HCT116 (cell line): ENCODE results near the gene ARHGAP27. TPM values are rescaled to one million over a fixed set of nuclear protein-coding genes. Genes with fewer than 3 reads are reported as not detected.

Experiments used
- ATAC-seq: fragments of 200-7000 bp; cut with Tn5 transposase; 2 replicates; pipeline ENCODE4 v1.9.1; 2020; ENCODE audit warnings: mild to moderate bottlenecking, moderate library complexity
- BruUV-seq: library from RNA; stranded (reverse); fragments of 400-500 nt; replicated peaks from 2 replicates; lab custom pipeline; 2021; lab: Mats Ljungman, UMichigan
- CTCF ChIA-PET: fragments of 300-600 bp; sonication (Branson Sonifier 250); formaldehyde crosslinking; loops from one replicate; lab custom pipeline; 2021; ENCODE audit warnings: antibody characterized with exemption; lab: Charles Lee
- POLR2A ChIA-PET: fragments of 300-600, 350-600 bp; sonication (Branson Sonifier 250); formaldehyde crosslinking; loops from one replicate; lab custom pipeline; 2021; ENCODE audit warnings: antibody characterized with exemption; lab: Charles Lee
- RAD21 ChIA-PET, 2 experiments: fragments of 300-600 bp; sonication (Branson Sonifier 250); formaldehyde crosslinking; loops; one replicate each; lab custom pipeline; 2023; ENCODE audit warnings: low total read pairs in 2 of 2; ENCODE audit not compliant: uncharacterized antibody in 2 of 2, unreplicated experiment in 2 of 2, low non-redundant PET in 1 of 2; lab: Charles Lee
- DNase-seq: peaks from one replicate; pipeline ENCODE4 v3.0.0-alpha.2; 2010; ENCODE audit warnings: low read depth, low spot score
- H2AFZ ChIP-seq: fragments of 200-600 bp; shearing (Covaris generic), sonication (generic); 2 replicates; pipeline ENCODE4 v1.6.1; 2017; ENCODE audit warnings: low read depth, mixed run types, mixed read lengths, antibody characterized with exemption, low read length; ENCODE audit not compliant: poor library complexity, severe bottlenecking
- H3K27ac ChIP-seq: 2 replicates; pipeline ENCODE4 v1.5.1; 2012; ENCODE audit warnings: low read depth, low read length
- H3K27me3 ChIP-seq: fragments of 200-600 bp; sonication (generic); 2 replicates; pipeline ENCODE4 v1.6.1; 2016; ENCODE audit warnings: mixed run types, low read length, mixed read lengths; ENCODE audit not compliant: insufficient read depth
- H3K36me3 ChIP-seq, 2 experiments: fragments of 200-500 bp in 1 of 2; fragments of 200-600 bp in 1 of 2; sonication (Bioruptor generic) in 1 of 2; sonication (generic) in 1 of 2; 2 replicates each; pipeline versions ENCODE4 v1.5.1 to v1.6.1; 2014 to 2016; ENCODE audit warnings: low read length in 2 of 2, inconsistent platforms in 1 of 2, mixed read lengths in 1 of 2, mixed run types in 1 of 2; ENCODE audit not compliant: insufficient read depth in 2 of 2, control insufficient read depth in 1 of 2
- H3K4me1 ChIP-seq, 2 experiments: fragments of 200-600 bp in 1 of 2; sonication (generic) in 1 of 2; 2 replicates each; pipeline versions ENCODE4 v1.5.1 to v1.6.1; 2012 to 2017; ENCODE audit warnings: low read length in 2 of 2, inconsistent platforms in 1 of 2, mild to moderate bottlenecking in 1 of 2, mixed read lengths in 1 of 2, mixed run types in 1 of 2, moderate library complexity in 1 of 2; ENCODE audit not compliant: insufficient read depth in 2 of 2, control insufficient read depth in 1 of 2
- H3K4me2 ChIP-seq: fragments of 200-600 bp; sonication (generic); 2 replicates; pipeline ENCODE4 v1.6.1; 2017; ENCODE audit warnings: mixed run types, low read length, mixed read lengths
- H3K4me3 ChIP-seq, 2 experiments: fragments of 200-600 bp in 1 of 2; sonication (generic) in 1 of 2; replicated peaks in 1 of 2; 2 replicates each; pipeline ENCODE4 v1.5.1; 2011 to 2016; ENCODE audit warnings: low read length in 2 of 2, control low read depth in 1 of 2, low read depth in 1 of 2, mild to moderate bottlenecking in 1 of 2, mixed read lengths in 1 of 2, mixed run types in 1 of 2
- H3K79me2 ChIP-seq: fragments of 200-600 bp; sonication (generic); 2 replicates; pipeline ENCODE4 v1.6.1; 2017; ENCODE audit warnings: mild to moderate bottlenecking, mixed run types, low read length, moderate library complexity, mixed read lengths; ENCODE audit not compliant: insufficient read depth
- H3K9ac ChIP-seq: fragments of 200-600 bp; sonication (generic); 2 replicates; pipeline ENCODE4 v1.6.1; 2016; ENCODE audit warnings: low read length, mixed read lengths
- H3K9me2 ChIP-seq: fragments of 200-600 bp; sonication (generic), shearing (Covaris generic); 2 replicates; pipeline ENCODE4 v1.6.1; 2017; ENCODE audit warnings: mixed run types, mild to moderate bottlenecking, moderate library complexity; ENCODE audit not compliant: insufficient read depth
- H3K9me3 ChIP-seq, 2 experiments: fragments of 200-500 bp in 1 of 2; fragments of 200-600 bp in 1 of 2; sonication (Bioruptor generic) in 1 of 2; sonication (generic) in 1 of 2; 2 replicates each; pipeline ENCODE4 v1.6.1; 2014 to 2017; ENCODE audit warnings: low read length in 2 of 2, mixed read lengths in 2 of 2, inconsistent platforms in 1 of 2, low read depth in 1 of 2, mild to moderate bottlenecking in 1 of 2, mixed run types in 1 of 2, moderate library complexity in 1 of 2; ENCODE audit not compliant: control insufficient read depth in 1 of 2, insufficient read depth in 1 of 2
- H4K20me1 ChIP-seq: fragments of 200-600 bp; sonication (generic), shearing (Covaris generic); 2 replicates; pipeline ENCODE4 v1.6.1; 2017; ENCODE audit warnings: mixed run types, mild to moderate bottlenecking, moderate library complexity; ENCODE audit not compliant: insufficient read depth
- CEBPB ChIP-seq: IDR thresholded peaks from 2 replicates; pipeline ENCODE4 v1.6.1; 2012; ENCODE audit warnings: low read depth
- CTCF ChIP-seq, 3 experiments: fragments of 200-600 bp in 1 of 3; sonication (generic) in 1 of 3; IDR thresholded peaks in 2 of 3; conservative IDR thresholded peaks in 1 of 3; 2 replicates each; pipeline ENCODE4 v1.5.1; 2012 to 2017; ENCODE audit warnings: low read depth in 2 of 3, low read length in 2 of 3, antibody characterized with exemption in 1 of 3, borderline replicate concordance in 1 of 3, control low read depth in 1 of 3, mild to moderate bottlenecking in 1 of 3, mixed read lengths in 1 of 3, mixed run types in 1 of 3, moderate library complexity in 1 of 3; ENCODE audit not compliant: insufficient read depth in 1 of 3
- RAD21 ChIP-seq: IDR thresholded peaks from 2 replicates; pipeline ENCODE4 v1.6.1; 2012; ENCODE audit warnings: low read depth, mild to moderate bottlenecking
- REST ChIP-seq: IDR thresholded peaks from 2 replicates; pipeline ENCODE4 v1.6.1; 2012; ENCODE audit warnings: low read depth
- SRF ChIP-seq: IDR thresholded peaks from 2 replicates; pipeline ENCODE4 v1.6.1; 2012; ENCODE audit warnings: low read depth
- intact Hi-C: fragments of 100-400 bp; cut with micrococcal nuclease; formaldehyde crosslinking; loops from 2 replicates; pipeline ENCODE4 v1.10.0; 2022
- total RNA-seq: library from RNA; stranded (reverse); gene quantifications from one replicate; pipeline ENCODE4 v1.2.1, GENCODE V29; 2021; ENCODE audit not compliant: unreplicated experiment
- TF ChIP-seq, protein P1 (sequence below): IDR thresholded peaks from 2 replicates; pipeline ENCODE4 v1.6.1; 2011; ENCODE audit warnings: mild to moderate bottlenecking, low read length, moderate library complexity; ENCODE audit not compliant: insufficient replicate concordance; ENCODE audit errors: extremely low read depth
- TF ChIP-seq, protein P2 (sequence below): IDR thresholded peaks from 2 replicates; pipeline ENCODE4 v1.6.1; 2012

Gene ARHGAP27
- total RNA-seq, 1 experiment from 2014 or later = 46.7 TPM

DNA sequence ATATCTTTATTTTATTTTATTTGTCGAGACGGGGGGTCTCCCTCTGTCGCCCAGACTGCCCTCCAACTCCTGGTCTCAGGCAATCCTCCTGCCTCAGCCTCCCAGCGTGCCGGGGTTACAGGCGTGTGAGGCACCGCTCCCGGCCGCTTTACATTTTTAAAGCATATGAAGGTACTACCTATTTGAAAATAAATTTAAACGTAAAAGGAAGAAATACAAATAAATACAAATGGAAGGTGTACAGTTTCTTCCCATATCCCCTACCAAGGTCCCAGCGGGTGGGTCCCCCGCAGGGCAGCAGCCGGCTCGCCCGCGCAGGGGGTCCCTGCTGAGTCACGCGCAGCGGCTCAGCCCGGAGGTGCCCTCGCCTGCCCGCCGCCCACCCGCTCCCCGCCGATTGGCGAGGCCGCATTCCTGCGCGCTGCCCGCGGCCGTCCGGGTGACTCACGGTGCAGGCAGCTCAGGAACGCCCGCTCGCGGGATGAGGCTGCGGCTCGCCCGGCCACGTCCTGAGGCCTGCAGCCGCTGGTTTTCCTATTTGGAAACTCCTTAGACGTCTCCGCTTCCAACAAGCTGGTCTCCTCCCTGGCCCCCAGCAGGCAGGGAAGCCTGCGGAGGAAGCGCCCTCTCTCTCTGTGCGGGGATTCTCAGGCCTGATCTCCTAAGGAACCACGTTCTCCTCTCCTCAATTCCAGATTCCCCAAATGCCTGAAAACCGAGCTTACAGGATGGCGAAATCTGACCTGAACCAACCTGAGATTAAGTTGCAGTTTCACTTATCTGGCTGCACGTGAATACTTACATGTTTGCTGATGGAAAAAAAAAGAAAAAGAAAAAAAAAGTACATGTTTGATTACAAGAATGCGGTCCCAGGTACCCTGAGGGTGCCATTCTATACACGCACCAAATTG is 61.0 kb downstream of the ARHGAP27 start (continued):
- TF ChIP-seq, protein P1, sequence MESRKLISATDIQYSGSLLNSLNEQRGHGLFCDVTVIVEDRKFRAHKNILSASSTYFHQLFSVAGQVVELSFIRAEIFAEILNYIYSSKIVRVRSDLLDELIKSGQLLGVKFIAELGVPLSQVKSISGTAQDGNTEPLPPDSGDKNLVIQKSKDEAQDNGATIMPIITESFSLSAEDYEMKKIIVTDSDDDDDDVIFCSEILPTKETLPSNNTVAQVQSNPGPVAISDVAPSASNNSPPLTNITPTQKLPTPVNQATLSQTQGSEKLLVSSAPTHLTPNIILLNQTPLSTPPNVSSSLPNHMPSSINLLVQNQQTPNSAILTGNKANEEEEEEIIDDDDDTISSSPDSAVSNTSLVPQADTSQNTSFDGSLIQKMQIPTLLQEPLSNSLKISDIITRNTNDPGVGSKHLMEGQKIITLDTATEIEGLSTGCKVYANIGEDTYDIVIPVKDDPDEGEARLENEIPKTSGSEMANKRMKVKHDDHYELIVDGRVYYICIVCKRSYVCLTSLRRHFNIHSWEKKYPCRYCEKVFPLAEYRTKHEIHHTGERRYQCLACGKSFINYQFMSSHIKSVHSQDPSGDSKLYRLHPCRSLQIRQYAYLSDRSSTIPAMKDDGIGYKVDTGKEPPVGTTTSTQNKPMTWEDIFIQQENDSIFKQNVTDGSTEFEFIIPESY = peak; percentile 68

DNA sequence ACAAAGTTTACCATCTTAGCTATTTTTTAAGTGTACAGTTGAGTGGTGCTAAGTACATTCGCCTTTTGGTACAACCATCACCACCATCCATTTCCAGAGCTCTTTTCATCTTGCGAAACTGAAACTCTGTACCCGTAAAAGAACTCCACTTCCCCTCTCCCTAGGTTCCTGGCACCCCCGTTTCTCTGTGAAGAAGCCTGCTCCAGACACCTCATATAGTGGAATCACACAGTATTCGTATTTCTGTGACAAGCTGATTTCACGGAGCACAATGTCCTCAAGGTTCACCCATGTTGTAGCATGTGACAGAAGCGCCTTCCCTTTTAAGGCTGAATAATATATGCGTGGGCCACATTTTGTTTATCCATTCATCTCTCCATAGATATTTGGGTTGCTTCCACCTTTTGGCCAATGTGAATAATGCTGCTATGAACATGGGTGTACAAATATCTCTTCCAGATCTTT is 61.7 kb downstream of the ARHGAP27 start:
- DNase-seq = peak; percentile 56
- TSS peak; percentile 85 for BruUV-seq
- Histone ChIP-seq H3K9me2 (no peaks in the 10 kb centered on the region), H3K79me2 (no peaks in the 10 kb centered on the region), H3K4me2 (peak overlapping the region; percentile 70), H3K36me3 (no peaks in the 10 kb centered on the region), H3K27me3 (no peaks in the 10 kb centered on the region), H3K4me3 (peak overlapping the region; percentile 1 to 44; a peak in 3 of 4 replicates), H2AFZ (peak overlapping the region; percentile 59), H3K9me3 (no peaks in the 10 kb centered on the region), H3K9ac (peak overlapping the region; percentile 63), H4K20me1 (no peaks in the 10 kb centered on the region), H3K27ac (peak overlapping the region; percentile 90), H3K4me1 (peaks cover 53 to 81% of the 10 kb centered on the region in 2 experiments)
- ChIA-PET POLR2A (interaction anchor here (0.6 to 4.1 kb wide), 7 partner anchors 10 to 223 kb away, joined by 3 to 16 read pairs (median 4); partner anchors contain the start of genes HEXIM1 and MAP3K14), RAD21 (interaction anchor here (1.4 to 1.6 kb wide), 2 partner anchors 10 to 52 kb away, joined by 3 to 4 read pairs; no protein-coding TSS in a partner anchor), CTCF (interaction anchor here (0.6 to 4.2 kb wide), 10 partner anchors 11 to 235 kb away, joined by 3 to 33 read pairs (median 4); partner anchors contain the start of genes ACBD4 and MAP3K14)
- intact Hi-C loops = loop anchor here (1.0 kb wide), 1 partner anchor 54 kb away; the partner anchor contains the start of gene MAP3K14
- peak; percentile 21 for ATAC-seq
- TF ChIP-seq CTCF (IDR thresholded peaks at IDR 0.05 in 2 of 3, conservative IDR thresholded peaks at IDR 0.05 in 1 of 3; ENCODE audit: borderline replicate concordance in 1 of 3, insufficient read depth in 1 of 3, low read depth in 2 of 3, low read length in 2 of 3) (0 out of 6 replicates have a peak, but pooled peaks of 1 of the 3 experiments have one; percentile 7), RAD21 (peak; percentile 17; the same call in 1 of the 2 replicates), REST (no peak), SRF (peak; percentile 87), CEBPB (peak; percentile 53; the same call in 1 of the 2 replicates)
- TF ChIP-seq, protein P2, sequence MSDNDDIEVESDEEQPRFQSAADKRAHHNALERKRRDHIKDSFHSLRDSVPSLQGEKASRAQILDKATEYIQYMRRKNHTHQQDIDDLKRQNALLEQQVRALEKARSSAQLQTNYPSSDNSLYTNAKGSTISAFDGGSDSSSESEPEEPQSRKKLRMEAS = 0 out of 2 replicates have a peak, but pooled peaks have one; percentile 41
- TF ChIP-seq, protein P1 = no peak
